Body of pancreas (tissue), 4 donors: Measurements from ENCODE around the gene RALGPS2.
"Not testable (repeated sequence)": the region's sequence is repeated elsewhere in the genome, so short reads cannot be mapped to it uniquely, and the experiment has no call there.

Experiments used
- CTCF ChIP-seq, 7 experiments: fragments of 450-650 bp in 4 of 7; fragments of 200-600 bp in 3 of 7; sonication (generic) in 3 of 7; IDR thresholded peaks; one replicate each; pipeline ENCODE4 v1.5.1; 2016 to 2019; ENCODE audit warnings: antibody characterized with exemption in 7 of 7
- POLR2A ChIP-seq, 3 donors: fragments of 450-650 bp; IDR thresholded peaks; one replicate each; pipeline ENCODE4 v1.6.1; 2016; ENCODE audit warnings: antibody characterized with exemption in 3 of 3, mild to moderate bottlenecking in 2 of 3

- TF ChIP-seq CTCF, POLR2A (IDR thresholded peaks at IDR 0.05): not testable (repeated sequence)
These were observed 122.9 kb downstream of the RALGPS2 start for GRCh38 chr1:178847919-178848318.
